HS-5 (cell line): ENCODE data around the gene CANX.
"Not testable (repeated sequence)": the region's sequence is repeated elsewhere in the genome, so short reads cannot be mapped to it uniquely, and the experiment has no call there.

Experiments
- DNase-seq: peaks from one replicate; pipeline ENCODE4 v3.0.0-alpha.2; 2012; ENCODE audit warnings: low read depth

Gene CANX, protein sequence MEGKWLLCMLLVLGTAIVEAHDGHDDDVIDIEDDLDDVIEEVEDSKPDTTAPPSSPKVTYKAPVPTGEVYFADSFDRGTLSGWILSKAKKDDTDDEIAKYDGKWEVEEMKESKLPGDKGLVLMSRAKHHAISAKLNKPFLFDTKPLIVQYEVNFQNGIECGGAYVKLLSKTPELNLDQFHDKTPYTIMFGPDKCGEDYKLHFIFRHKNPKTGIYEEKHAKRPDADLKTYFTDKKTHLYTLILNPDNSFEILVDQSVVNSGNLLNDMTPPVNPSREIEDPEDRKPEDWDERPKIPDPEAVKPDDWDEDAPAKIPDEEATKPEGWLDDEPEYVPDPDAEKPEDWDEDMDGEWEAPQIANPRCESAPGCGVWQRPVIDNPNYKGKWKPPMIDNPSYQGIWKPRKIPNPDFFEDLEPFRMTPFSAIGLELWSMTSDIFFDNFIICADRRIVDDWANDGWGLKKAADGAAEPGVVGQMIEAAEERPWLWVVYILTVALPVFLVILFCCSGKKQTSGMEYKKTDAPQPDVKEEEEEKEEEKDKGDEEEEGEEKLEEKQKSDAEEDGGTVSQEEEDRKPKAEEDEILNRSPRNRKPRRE

DNA sequence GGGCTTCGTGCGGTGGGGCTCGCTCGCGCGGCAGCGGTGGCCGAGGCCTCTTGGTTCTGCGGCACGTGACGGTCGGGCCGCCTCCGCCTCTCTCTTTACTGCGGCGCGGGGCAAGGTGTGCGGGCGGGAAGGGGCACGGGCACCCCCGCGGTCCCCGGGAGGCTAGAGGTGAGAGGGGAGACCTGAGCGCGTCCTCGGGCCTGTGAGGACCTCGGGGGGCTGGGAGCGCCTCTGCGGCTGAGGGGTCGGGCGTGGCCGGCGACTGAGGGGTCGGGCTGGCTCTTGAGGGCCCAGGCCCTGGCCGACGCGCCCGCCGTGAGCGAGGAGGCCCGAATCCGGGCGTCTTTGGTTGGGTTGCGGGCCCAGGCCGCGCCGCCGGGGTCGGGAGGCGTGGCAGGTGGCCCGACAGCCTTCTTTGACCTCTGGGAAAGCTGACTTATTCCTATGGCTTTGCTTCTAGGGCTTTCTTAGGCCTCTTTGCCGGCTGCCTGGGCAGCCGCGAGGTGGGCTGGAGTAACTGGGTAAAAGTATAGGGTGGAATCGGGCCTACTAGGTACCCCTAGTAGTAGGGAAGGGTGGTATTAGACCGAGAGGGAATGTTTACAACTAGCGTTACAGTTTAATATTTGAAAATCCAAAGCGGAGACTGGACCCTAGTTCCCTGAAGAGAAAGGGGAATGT lies at the start of gene CANX:
Gene CANX, plus strand, starts transcription at position 33 of the 681 bp plus-strand sequence. CDS start 6,715 bp downstream, outside the sequence.
- no peak for DNase-seq

DNA sequence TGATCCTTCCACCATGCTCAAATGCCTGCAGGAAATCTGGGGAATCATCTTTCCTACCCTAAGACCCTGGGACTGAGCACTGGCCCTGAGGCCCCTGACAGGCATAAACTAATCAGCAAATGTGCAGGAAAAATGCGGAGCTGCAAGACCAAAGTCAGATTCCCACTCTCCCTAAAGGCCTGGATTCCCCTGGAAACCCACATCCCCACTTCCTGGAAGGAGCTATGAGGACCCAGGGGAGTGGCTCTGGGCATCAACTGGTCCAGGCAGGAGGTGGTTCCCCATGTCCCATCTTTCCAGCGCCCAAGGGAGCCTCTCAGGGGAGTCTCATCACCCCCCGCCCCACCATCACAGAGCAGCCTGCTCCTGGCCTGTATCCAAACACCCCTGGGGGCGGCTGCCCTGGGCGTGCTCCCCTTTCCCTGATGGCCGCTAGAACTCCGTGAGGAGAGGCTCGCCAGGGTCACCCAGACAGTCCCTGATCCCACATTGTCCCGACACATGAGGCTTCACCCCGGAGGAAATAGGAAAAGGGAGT lies 49.5 kb upstream of the CANX start:
- DNase-seq, result not testable (repeated sequence)

GRCh38 chr5:179650245-179650644 lies 48.5 kb upstream of the CANX start:
- DNase-seq, result not testable (repeated sequence)

GRCh38 chr5:179653135-179653534 lies 45.6 kb upstream of the CANX start:
- DNase-seq, result not testable (repeated sequence)

DNA sequence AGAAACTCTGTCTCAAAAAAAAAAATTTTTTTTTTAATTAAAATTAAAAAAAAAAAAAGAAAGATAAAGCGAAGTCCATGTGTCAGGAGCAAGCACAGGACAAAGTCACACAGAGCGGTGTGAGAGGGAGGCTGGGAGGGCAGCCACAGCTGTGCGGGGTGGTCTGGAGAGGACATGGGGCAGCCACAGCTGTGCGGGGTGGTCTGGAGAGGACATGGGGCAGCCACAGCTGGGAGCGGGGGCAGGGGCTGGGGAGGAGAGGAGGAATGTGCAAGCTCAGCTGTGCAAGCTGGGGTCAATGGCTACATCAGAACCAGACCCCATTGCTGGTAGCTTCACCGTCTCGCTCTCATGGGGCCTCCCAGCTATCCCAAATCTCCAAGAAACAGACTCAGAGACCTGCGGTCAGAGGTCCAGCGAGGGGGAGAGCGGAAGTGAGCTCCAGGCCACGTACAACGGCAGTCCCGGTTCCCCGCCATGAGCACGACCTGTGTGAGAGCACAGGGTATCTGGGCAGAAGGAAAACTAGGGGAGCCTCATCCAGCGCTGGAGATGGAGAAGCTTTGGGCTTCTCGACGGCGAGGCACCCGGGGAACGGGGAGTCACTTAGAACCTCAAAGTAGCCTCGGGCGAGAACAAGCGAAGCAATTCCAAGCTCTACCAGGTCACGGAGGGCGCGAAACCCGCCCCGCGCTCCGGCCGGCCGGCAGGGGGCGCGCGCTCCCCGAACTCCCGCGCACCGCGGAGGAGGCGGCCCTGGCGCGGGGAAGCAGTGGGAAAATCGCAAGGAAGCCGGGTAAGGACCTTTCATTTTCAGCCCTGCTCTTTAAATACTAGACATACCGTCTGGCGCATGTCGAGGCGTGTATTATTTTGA lies 41.2 kb upstream of the CANX start:
- not testable (repeated sequence) for DNase-seq

DNA sequence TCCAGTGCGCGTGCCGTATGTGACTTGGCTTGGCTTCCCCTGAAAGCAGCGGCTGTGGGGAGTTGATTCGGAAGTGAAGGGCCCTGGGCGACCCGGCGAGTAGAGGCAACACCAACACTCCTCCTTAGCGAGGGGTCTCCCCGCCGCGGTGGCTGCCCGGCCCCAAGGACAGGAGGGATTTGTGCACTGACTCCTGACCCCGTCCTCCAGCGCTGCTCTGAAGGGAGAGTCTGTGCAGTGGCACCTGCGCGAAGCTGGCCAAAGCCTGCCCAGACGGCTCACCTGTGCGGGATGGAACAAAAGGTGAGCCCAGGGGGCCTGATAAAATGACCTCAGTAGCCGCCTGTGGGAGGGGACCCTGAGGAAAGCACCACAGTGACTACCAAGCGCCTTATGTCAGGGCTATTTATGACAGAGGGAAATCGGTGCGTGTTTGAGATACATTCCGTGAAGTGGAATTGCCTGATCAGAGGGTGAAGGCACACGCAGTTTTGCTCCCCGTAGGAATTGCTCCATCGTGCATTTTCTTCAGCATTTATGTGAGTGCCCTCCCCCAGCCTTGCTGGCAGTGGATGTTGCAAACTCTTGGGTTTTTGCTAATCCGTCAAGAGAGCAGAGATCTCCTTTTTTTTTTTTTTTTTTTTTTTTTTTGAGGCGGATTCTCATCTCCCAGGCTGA lies 40.4 kb upstream of the CANX start:
- DNase-seq, result not testable (repeated sequence)

- DNase-seq, result not testable (repeated sequence)
These were observed 37.1 kb upstream of the CANX start for GRCh38 chr5:179661647-179662046.

DNA sequence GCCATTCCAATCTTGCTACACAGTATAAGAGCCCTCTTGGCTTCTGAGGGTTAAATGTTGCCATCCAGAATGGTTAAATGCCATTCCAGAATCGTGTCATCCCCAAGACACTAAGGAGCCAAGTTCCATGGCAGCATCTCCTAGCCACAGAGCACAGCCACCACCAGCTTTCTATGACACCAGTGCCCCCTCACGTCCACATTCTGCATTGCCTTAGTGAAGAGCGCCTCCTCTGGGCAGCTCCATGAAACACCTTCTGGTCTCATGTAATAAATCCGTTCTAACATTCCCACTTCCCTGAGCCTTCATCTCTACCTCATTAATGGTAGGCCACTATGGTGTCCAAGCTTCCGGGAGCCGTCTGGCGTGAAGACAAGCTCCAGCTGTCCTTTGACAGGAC lies 30.4 kb upstream of the CANX start:
- no peak for DNase-seq

GRCh38 chr5:179678223-179679013 lies 20.3 kb upstream of the CANX start:
- peak; percentile 72 for DNase-seq

- peak; percentile 35 for DNase-seq
These were observed 19.6 kb upstream of the CANX start for GRCh38 chr5:179679014-179679674.

DNA sequence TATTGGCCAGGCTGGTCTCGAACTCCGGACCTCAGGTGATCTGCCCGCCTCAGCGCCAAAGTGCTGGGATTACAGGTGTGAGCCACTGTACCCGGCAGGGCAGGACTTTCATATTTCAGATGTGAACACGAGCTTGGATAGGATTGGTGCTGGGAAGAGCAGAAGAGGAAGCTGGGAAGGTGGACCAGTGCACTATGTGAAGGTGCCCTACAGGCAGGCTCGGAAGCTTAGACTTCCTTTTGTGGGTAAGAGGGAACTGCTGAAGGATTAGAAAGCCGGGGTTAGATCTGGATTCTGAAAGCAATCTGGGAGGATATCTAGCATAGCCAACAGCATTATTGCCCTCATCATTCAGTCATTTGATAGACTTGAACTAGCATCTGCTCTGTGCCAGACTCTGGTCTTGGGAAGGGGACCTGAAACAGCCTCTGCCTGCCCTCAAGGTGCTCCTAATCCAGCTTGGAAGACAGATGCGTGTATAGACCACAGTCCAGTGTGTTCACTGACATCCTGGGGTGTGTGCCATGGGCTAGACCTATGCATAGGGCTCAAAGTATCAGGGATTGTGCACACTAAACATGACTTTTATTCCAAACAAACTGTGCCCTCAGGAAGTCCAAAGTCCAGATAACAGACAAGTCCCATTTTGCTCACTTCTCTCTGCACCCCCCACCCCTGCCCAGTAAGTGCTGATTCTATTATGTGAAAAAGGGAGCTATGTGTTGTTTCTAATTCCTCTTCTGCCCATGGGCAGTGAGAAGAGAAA lies 18.6 kb upstream of the CANX start:
- DNase-seq, result no peak

GRCh38 chr5:179680780-179681401 lies 17.9 kb upstream of the CANX start, which contains the start of gene CBY3:
TSS of gene CBY3 (minus strand) at chr5:179681034. CDS start at chr5:179680918, 116 bp downstream.
- DNase-seq, result no peak

- not testable (repeated sequence) for DNase-seq
These were observed 9.6 kb upstream of the CANX start for GRCh38 chr5:179689212-179689611.

- no peak for DNase-seq
These were observed 4.2 kb upstream of the CANX start for GRCh38 chr5:179694561-179694960.

DNA sequence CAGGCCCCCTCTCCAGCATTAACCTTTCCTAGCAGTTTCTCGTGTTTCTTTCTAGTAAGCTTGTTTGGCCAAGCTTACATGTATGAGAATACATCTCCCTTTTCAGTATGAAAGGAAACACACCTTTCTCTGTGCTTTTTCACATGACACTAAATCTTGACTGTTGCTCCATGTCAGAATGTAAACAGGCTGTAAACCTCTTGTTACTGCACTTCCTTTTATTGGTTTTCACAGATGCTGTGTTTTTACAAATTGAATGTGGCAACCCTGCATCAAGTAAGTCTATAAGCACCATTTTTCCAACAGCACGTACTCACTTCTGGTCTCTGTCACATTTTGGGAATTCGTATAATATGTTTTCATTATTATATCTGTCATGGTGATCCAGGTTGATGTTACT lies 2.2 kb upstream of the CANX start:
- no peak for DNase-seq

- DNase-seq, result no peak
These were observed 1.7 kb upstream of the CANX start for GRCh38 chr5:179697108-179697507.

- DNase-seq, result not testable (repeated sequence)
These were observed 1.2 kb upstream of the CANX start for GRCh38 chr5:179697543-179697942.
